NOMO-1 (cell line): ENCODE data around the gene HERC2.

Experiments used
- DNase-seq, 2 experiments: peaks; one replicate each; lab custom pipeline; 2025; ENCODE audit not compliant: unreplicated experiment in 2 of 2; lab: John Stamatoyannopoulos, UW

The HERC2 gene

GRCh38 chr15:28099555-28100140 is 222.3 kb downstream of the HERC2 start:
- DNase-seq: no peak

- peak; percentile 20 for DNase-seq
Observed at GRCh38 chr15:28098766-28099554, 223.0 kb downstream of the HERC2 start, which contains the start of gene OCA2. OCA2 (minus strand) TSS chr15:28099315; CDS start chr15:28081874, 17,441 bp downstream.

DNA sequence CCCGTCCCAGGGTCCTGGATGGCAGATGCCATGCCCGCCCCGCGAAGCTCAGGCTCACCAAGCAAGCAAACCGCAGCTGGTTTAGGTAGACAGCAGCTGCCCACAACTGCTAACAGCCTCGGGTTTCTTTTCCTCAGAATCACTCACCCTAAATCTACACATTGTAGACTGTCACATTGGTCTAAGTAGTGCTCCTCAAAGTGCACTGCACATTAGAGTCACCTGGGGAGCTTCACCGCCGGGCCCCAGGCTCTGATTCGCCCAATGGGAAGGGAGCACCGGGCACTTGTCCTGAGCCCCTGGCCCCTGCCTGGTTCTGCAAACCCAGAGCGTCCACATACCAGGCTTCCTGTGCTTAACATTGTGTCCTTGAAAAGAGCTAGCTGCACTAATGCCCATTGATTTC is 223.6 kb downstream of the HERC2 start:
- DNase-seq: no peak

- DNase-seq: peak in 1 of 2 experiments; percentile 2
Observed at GRCh38 chr15:28097656-28098359, 224.2 kb downstream of the HERC2 start.

DNA sequence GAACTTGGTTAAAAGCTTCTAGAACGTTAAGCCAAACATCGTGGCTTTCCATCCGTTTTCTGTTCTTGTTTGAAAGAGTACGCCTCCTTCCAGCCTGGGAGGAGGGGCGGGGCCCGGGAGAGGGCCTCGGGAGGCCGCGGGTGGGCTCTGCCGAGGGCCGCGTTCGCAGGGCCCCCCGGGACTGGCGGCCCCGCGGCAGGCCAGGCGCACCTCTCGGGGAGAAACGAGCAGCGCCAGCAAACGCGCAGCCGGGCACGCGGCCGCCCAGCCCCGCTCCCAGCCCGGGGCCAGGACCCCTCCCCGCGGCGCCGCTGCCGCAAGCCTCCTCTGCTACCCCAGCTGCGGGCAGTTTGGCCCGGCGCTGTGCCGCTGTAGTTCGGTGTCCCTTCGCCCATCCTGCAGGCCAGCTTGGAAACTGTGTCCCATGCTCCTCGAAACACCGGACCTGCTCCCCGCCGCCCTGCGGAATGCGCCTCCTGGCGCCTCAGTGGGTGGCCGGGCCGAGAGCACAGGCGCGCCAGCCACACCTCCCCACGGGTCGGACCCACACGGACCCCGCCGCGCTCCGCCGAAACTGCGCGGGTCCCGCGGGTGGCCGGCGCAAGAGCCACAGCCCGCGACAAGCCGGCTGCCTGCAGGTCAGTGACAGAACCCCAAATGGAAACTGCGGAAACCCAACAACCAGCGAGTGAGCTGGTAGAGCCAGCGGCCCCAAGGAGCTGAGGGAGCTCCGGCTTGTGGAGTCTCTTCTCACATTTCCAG is 225.1 kb downstream of the HERC2 start:
- no peak for DNase-seq

DNA sequence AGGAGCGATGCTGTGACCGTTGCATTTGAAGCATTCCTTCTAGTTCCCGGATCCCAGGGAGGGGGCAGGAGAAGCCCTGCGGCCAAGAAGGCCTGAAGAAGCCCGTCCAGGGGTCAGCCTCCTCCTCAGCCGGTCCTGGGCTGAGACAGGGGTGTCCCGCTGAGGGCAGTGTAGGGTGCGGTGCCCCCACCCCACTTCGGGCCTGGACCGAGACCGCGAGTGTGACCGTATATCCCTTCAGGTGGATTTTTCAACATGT is 225.6 kb downstream of the HERC2 start:
- no peak for DNase-seq

DNA sequence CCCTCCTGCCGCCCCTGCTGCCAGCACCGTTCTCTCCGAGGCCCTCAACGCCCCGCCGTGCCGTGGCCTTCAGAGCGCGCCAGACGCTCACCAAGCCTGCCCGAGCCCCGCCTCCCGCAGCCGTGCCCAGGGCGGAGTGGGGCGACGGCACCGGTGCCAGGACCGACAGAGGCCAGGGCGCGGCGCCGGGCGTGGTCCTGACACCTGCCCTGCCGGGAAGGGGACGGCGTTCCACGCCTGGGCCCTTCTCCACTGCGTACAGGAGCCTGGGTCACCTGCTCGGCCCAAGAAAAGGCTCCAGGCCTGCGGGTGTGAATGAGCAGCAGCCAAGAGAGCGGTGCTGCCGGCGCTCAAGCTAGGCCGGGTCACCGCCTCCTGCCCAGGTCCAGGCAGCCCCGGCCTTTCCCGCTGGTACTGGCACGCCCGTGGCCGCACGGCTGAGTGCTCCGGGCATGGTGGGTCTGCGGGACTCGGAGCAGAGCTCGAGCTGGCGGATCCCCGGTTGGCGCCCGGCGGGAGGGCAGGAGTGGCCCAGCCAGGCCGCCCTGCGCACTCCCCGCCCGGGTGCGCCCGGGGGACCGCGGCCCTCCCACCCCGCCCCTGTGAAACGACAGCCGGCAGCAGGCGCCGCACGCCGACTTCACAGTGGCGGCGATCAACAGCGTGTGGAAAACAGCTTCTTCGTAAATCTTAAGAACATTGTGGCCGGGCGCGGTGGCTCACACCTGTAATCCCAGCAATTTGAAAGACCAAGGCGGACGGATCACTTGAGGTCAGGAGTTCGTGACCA is 227.1 kb downstream of the HERC2 start:
- DNase-seq: no peak

DNA sequence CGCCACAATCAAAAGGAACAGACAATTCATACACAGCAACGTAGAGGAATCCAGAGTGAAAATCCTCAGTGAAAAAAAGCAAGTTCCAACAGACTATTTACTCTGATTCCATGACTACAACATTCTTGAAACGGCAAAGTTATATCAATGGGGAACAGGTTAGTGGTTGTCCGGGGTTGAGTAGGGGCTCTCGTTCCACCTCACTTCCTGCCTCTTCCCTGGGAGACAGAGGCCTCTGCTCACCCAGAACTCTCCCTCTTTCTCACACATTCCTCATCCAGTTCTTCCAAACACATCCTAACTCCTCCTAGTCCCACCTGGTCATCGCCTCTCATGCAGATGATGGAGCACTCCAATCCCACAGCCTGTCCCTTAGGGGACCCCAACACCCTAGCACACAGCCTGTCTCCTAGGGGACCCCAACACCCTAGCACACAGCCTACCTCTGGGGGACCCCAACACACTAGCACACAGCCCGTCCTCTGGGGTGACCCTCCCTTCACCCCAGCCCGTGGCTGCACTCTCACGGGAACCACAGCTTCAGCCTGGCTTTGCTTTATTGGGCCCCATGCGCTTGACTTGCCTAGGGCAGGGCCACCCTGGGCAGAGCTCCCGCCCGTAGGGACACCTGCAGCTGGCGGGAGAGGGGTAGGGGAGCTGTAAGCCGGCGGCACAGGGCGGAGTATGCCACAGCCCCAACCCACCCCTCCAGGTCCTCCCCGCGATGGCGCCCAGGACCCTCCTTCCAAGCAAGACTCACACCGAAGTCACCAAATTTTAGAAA is 228.0 kb downstream of the HERC2 start:
- DNase-seq: no peak

GRCh38 chr15:28091313-28091712 is 230.7 kb downstream of the HERC2 start:
- DNase-seq: no peak

GRCh38 chr15:28086175-28086703 is 235.7 kb downstream of the HERC2 start:
- peak; percentile 22 to 40 for DNase-seq

DNA sequence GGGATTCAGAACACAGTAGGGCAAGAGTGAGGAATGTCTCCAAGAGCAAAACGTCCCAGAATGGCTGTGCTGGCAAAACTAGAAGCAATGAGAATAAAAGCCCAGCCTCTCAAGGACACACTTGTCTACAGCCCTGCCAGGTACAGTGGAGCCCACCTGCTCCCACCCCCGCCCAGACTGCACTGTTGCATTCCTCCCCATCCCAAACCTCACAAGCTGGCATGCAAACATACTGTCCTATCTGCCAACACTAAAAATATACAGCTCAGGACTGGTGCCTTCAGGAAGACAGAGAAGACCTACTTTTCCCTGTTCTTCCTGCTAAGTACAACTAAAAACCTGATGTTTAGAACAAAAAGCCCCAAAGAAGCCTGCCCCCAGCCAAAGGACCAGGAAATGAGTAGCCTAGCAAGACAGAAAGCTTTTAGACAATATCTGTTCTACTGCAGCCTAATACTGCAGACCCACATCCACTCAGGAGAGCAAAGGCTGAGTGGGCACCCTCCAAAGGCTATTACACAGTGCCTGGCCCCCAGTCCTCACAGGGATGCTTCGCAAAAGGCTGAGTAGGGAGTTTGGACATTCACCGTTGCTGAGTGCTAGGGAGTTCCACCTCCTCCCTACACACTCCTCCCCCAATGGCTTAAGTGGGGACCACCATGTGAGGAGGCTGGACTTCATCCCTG is 236.3 kb downstream of the HERC2 start:
- DNase-seq: no peak

DNA sequence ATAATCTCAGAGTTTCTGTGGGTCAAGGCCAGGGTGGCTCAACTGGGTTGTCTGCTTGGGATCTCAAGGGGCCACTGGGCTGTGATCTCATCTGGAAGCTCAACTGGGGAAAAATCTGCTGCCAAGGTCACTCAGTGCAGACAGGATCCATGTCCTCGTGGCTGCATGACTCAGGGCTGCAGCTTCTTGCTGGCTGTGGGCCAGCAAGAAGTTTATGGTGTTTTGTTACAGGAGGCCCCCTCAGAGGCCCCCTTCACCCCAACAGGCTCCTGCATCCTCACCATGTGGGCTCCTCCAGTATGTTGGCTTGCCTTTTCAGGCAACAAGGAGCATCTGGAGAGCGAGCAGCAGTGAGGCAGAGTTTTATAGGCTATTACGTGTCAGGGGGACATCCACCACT is 237.4 kb downstream of the HERC2 start:
- DNase-seq: no peak

DNA sequence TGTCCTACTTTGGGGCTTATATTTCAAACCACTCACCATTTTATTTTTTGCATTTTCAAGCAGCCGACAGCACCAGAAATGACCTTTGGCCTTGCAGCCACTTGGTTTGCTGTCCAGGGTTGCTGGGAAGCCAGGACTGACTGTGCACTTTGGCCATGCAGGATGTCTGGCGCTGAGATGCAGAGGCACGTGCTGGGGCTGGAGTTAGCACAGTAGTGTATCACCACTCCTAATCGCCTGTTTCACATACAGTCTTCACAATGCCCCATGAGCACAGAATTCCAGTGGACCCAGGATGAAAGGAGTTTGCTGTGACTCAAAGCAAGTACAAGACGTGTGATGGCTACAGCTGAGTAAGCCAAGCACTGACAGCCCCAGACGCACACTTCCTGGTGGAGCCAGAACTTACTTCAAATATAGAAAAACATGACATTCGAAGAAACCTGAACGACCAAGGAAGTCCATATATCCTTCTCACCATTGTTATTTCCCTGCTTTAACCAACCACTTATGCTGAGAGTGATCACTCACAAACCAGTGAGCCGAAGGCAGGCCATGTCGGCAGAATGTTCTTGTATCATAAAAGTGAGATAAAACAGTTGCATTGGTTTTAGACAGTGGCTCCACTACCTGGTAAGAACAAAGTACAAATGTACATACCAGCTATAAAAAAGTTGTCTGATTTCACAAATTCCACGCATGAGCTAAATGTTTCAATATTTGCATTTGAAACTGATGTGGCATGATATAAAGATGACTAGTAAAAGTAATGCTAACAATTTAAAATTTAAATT is 238.9 kb downstream of the HERC2 start:
- no peak for DNase-seq

GRCh38 chr15:28081594-28081993 is 240.4 kb downstream of the HERC2 start:
- DNase-seq: no peak

DNA sequence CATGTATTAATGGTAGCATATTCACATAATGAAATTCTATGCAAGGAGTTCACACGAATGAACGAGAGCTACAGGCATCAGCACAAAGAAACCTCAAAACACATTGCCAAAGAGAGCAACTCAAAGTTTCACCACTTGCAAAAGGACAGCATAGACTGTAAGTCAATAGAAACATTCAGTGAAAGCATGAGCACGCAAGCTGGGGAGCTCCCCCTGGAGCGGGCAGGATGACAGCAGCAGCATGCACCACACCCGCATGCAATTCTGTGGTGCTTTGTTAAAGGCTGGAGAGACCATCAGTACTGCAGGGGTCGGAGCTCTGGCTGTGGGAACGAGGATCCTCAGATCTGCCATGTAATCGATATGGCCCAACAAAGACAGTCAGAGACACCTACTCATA is 241.6 kb downstream of the HERC2 start:
- DNase-seq: no peak

- no peak for DNase-seq
Observed at GRCh38 chr15:28079313-28079969, 242.5 kb downstream of the HERC2 start.

DNA sequence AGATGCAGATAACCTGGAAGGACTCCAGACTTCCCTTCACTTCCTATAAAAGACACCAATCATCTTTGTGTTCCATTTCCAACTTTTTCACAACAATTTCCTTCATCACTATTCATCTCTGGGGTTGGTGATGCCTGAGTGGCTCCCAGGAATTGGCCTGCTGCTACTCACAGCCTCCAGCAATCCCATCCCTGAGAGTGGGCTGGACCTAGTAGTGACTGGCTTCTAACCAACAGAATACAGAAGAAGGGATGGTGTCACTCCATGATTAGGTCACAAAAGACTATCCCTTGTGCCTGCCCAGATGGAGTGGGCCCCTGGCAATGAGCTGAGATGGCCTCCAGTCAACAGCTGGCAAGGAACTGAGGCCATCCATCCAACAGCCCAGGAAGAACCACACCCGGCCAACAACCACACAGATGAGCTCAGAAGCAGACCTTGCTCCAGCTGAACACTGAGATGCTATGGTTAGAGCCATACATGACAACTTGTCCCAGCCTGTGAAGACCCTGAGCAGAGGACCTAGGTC is 243.7 kb downstream of the HERC2 start:
- no peak for DNase-seq
